Measurements from ENCODE around the gene RASGRF2. TPM values are rescaled to one million over a fixed set of nuclear protein-coding genes. Genes with fewer than 3 reads are reported as not detected.
"Not testable (repeated sequence)": the region's sequence is repeated elsewhere in the genome, so short reads cannot be mapped to it uniquely, and the experiment has no call there.

The RASGRF2 gene
- total RNA-seq, 1 experiment from 2014 or later: not detected

DNA sequence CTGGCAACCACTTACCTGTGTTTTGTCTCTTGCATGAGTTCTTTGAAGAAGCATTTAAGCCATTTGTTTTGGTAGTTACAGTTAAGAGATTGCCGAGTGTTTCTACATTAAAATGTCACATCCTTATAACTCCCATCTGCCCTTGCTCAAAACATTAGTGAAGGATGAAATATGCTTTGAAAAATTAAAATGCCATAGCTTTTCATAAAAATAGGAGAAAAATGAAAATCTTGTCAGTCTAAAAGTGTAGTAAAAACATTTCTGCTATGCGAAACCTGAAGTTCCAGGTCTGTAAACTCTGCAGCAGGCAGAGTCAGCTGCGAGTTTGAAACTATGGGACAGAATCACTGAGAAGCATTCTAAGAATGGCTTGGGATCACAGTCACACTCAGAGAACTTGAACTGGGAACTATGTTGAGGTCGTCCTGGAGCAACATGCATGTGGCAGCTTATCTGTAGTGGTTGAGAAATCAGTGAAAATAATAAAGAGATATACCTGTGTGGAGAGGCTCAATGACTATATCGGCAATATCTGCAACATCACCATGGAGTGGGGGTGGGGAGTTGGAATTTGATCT lies 67.4 kb downstream of the RASGRF2 start:
- no TSS peak for BruUV-seq (replicated peaks)
- intact Hi-C loops (cut with micrococcal nuclease): no loop called here
- Mint-ChIP-seq H3K36me3 (ENCODE audit: insufficient read depth, unreplicated experiment) (no peaks in the 10 kb centered on the region), H3K27ac (ENCODE audit: low read depth, unreplicated experiment) (no peak overlapping the region), H3K27me3 (ENCODE audit: insufficient read depth, unreplicated experiment) (peaks cover 48% of the 10 kb centered on the region), H3K4me3 (ENCODE audit: unreplicated experiment) (no peak overlapping the region), H3K4me1 (ENCODE audit: insufficient read depth, unreplicated experiment) (no peaks in the 10 kb centered on the region), H3K9me3 (ENCODE audit: unreplicated experiment) (no peaks in the 10 kb centered on the region)
- ChIA-PET CTCF (interaction anchor here (0.7 kb wide), 1 partner anchor 93 kb away, joined by 3 read pairs; no protein-coding TSS in a partner anchor), POLR2A (no interaction called here)
- no peak for DNase-seq (ENCODE audit: unreplicated experiment)
- no peak for TF ChIP-seq CTCF (IDR thresholded peaks at IDR 0.05; ENCODE audit: unreplicated experiment)

DNA sequence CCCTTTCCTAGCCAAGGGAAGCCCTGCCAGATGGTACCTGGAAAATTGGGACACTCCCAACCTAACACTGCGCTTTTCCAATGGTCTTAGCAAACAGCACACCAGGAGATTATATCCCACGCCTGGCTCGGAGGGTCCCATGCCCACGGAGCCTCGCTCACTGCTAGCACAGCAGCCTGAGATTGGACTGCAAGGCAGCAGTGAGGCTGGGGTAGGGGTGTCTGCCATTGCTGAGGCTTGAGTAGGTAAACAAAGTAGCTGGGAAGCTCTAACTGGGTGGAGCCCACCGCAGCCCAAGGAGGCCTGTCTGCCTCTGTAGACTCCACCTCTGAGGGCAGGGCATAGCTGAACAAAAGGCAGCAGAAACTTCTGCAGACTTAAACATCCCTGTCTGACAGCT lies 68.7 kb downstream of the RASGRF2 start:
- H3K36me3 Mint-ChIP-seq (ENCODE audit: insufficient read depth, unreplicated experiment); H3K4me1 Mint-ChIP-seq (ENCODE audit: insufficient read depth, unreplicated experiment); POLR2A ChIA-PET; intact Hi-C loops (cut with micrococcal nuclease); BruUV-seq (replicated peaks); H3K27ac Mint-ChIP-seq (ENCODE audit: low read depth, unreplicated experiment); H3K4me3 Mint-ChIP-seq (ENCODE audit: unreplicated experiment); DNase-seq (ENCODE audit: unreplicated experiment); H3K9me3 Mint-ChIP-seq (ENCODE audit: unreplicated experiment): not testable (repeated sequence)
- CTCF ChIA-PET: interaction anchor here (0.6 kb wide), 1 partner anchor 541 kb away, joined by 3 read pairs; no protein-coding TSS in a partner anchor
- H3K27me3 Mint-ChIP-seq (ENCODE audit: insufficient read depth, unreplicated experiment): peaks cover 41% of the 10 kb centered on the region

GRCh38 chr5:81029736-81030135 lies 69.6 kb downstream of the RASGRF2 start:
- H3K27ac Mint-ChIP-seq (ENCODE audit: low read depth, unreplicated experiment); CTCF ChIA-PET; H3K36me3 Mint-ChIP-seq (ENCODE audit: insufficient read depth, unreplicated experiment); BruUV-seq (replicated peaks); H3K9me3 Mint-ChIP-seq (ENCODE audit: unreplicated experiment); H3K4me1 Mint-ChIP-seq (ENCODE audit: insufficient read depth, unreplicated experiment); intact Hi-C loops (cut with micrococcal nuclease); H3K4me3 Mint-ChIP-seq (ENCODE audit: unreplicated experiment); DNase-seq (ENCODE audit: unreplicated experiment): not testable (repeated sequence)
- POLR2A ChIA-PET: interaction anchor here (0.8 kb wide), 1 partner anchor 515 kb away, joined by 4 read pairs; no protein-coding TSS in a partner anchor
- peaks cover 41% of the 10 kb centered on the region for H3K27me3 Mint-ChIP-seq (ENCODE audit: insufficient read depth, unreplicated experiment)

- BruUV-seq (replicated peaks); intact Hi-C loops (cut with micrococcal nuclease); H3K27ac Mint-ChIP-seq (ENCODE audit: low read depth, unreplicated experiment); H3K4me3 Mint-ChIP-seq (ENCODE audit: unreplicated experiment); DNase-seq (ENCODE audit: unreplicated experiment); H3K4me1 Mint-ChIP-seq (ENCODE audit: insufficient read depth, unreplicated experiment); H3K36me3 Mint-ChIP-seq (ENCODE audit: insufficient read depth, unreplicated experiment); CTCF ChIA-PET; H3K9me3 Mint-ChIP-seq (ENCODE audit: unreplicated experiment): not testable (repeated sequence)
- POLR2A ChIA-PET: interaction anchor here (0.8 kb wide), 1 partner anchor 515 kb away, joined by 4 read pairs; no protein-coding TSS in a partner anchor
- peaks cover 40% of the 10 kb centered on the region for H3K27me3 Mint-ChIP-seq (ENCODE audit: insufficient read depth, unreplicated experiment)
Measured at GRCh38 chr5:81030236-81031034, 70.3 kb downstream of the RASGRF2 start.

DNA sequence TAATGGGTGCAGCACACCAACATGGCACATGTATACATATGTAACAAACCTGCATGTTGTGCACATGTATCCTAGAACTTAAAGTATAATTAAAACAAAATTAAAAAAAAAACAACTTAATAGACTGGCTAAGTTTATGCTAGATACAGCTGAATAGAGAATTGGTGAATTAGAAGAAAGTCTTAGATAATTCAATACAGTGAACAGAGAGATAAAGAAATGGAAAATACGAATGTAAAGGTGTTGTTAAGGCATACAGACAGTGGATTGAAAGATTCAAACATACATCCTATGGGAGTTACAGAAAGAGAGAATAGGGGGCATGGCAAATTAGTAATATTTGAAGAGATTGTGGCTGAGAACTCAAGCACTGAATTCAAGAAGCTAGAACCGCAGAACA lies 75.4 kb downstream of the RASGRF2 start:
- ChIA-PET POLR2A (no interaction called here), CTCF (no interaction called here)
- H3K27ac Mint-ChIP-seq (ENCODE audit: low read depth, unreplicated experiment): no peak overlapping the region
- H3K9me3 Mint-ChIP-seq (ENCODE audit: unreplicated experiment): no peaks in the 10 kb centered on the region
- H3K4me1 Mint-ChIP-seq (ENCODE audit: insufficient read depth, unreplicated experiment): no peaks in the 10 kb centered on the region
- peaks cover 19% of the 10 kb centered on the region for H3K27me3 Mint-ChIP-seq (ENCODE audit: insufficient read depth, unreplicated experiment)
- peaks cover 7% of the 10 kb centered on the region for H3K36me3 Mint-ChIP-seq (ENCODE audit: insufficient read depth, unreplicated experiment)
- intact Hi-C loops (cut with micrococcal nuclease): no loop called here
- no peak for DNase-seq (ENCODE audit: unreplicated experiment)
- H3K4me3 Mint-ChIP-seq (ENCODE audit: unreplicated experiment): no peak overlapping the region
- no peak for TF ChIP-seq CTCF (IDR thresholded peaks at IDR 0.05; ENCODE audit: unreplicated experiment)
- no TSS peak for BruUV-seq (replicated peaks)
